ENCODE results near the gene GLUD1.
"Not testable (repeated sequence)": the region's sequence is repeated elsewhere in the genome, so short reads cannot be mapped to it uniquely, and the experiment has no call there.

GLUD1 gene

DNA sequence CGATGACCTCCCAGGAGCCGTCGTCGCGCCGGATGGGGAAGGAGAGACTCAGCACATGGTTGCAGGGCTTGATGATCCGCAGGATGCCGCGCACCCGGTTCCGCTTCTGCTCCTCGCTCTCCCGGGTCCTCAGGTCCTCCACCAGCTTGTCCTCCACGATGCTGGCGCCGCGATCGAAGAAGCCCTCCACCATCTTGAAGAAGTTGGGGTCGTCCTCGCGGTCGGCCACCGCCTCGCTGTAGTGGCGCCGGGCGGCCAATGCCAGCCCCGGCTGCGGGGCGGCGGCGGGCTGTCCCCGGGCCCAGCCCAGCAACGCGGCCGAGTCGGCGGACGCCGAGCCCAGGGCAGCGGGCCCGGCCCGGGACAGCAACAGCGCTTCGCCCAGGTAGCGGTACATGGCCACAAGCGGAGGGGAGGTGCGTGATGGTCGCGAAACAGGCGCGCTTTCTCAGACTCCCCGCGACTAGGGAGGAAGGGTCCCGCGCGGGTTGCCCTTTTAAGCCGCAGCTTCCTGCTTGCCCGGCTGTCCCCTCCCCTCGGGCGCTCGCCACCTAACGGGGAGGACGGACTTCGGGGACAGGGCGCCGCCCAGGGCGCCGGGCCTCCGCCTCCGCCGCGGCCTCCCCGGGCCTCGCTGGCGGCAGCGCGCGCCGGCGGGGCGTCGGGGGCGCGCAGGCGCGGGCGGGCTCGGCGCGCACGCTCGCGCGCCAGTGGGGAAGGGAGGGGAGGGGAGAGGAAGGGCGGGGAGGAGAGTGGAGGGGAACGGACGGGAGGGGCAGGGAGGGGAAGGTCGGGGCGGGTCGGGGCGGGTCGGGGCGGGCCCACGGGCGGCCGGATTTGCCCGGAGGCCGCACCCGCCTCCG is at the start of gene GLUD1, which contains the start of gene SHLD2:
Gene GLUD1 (minus strand): TSS at position 471 of the 863 bp plus-strand sequence. CDS start 74 bp downstream, at position 397.
Gene SHLD2 (plus strand): TSS at position 834 of the 863 bp plus-strand sequence. CDS start 56,149 bp downstream, outside the sequence.
- DNase-seq: peak; percentile 44 to 96 (median 86)

DNA sequence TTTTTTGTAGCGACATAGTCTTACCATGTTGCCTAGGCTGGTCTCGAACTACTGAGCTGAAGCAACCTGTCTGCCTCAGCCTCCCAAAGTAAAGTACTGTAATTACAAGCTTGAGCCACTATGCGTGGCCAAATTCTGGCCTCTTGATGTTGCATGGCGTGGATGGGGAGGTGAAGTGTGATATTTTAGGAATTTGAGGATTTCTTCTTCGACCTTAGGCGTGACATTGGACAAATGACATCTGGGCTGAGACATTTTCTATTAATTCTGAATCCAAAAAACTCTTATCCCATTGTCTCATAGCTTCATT is 48.4 kb upstream of the GLUD1 start:
- not testable (repeated sequence) for DNase-seq

DNA sequence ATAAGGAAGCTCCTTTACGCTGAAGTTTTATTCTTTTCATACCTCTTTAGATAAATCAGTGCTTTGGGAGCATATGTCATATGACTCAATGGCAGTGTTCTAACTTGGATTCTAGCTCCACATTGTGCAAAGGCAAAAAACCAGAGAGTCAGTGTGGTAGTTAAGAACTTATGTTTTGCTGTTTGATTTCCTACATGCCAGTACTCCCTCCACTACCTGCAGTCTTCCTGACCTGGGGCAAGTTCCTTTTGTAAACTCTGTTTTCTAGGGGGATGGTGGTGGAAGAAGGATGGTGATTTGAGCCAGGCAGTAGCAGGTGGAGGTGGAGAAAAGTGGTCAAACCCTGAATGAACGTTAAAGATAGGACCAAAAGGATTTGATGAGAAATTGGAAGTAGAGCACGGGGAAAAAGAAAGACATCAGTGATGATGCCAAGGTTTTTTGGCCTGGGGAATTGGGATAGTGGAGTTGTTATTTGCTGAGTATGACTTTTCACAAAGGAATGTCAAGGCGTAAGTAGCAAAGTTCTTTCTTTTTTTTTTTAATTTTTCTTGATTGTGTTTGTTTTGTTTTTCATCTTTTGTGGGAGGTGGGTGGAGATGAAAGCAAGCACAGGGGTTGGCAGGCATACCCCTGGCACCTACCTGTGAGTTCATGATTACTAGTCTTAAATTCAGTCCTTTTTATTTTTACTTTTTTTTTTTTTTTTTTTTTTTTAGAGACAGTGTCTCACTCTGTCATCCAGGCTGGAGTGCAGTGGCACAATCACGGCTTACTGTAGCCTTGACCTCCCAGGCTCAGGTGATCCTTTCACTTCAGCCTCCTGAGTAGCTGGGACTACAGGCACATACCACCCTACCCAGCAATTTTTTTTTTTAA is 47.8 kb upstream of the GLUD1 start:
- DNase-seq: not testable (repeated sequence)

DNA sequence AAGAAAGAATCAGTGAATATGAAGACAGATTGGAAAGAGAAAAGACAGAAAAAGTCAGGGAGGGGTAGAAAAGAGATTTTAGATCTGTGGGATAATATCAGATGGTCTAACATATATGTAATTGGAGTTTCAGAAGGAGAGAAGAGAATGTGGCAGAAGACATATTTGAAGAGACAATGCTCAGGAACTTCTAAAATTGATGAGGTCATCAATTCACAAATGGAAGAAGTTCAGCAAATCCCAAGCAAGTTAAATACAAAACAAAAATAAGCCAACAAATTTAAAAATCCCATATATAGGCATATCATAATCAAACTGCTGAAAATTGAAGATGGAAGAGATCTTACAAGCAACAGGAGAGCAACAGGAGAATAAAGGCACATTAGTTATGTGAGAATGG is 42.8 kb upstream of the GLUD1 start:
- DNase-seq: not testable (repeated sequence)

DNA sequence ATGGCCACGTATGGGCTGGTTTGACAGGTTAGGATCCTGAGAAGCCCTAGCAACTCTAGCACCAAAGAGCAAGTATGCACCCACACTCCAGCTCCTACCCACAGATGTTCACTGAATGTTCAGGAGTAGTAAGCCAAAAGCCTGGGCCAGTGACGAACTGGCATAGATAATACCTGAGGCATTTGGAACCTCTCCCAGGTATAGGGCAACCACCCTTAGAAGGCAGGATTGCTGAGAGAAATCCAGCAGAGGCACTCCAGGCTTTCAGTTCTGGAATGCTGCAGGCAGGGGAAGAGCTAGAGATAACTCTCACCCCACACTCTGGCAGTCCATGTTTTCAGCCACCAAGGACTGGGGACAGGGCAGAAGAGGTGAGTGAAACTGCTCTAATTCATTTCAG is 39.8 kb upstream of the GLUD1 start:
- DNase-seq: not testable (repeated sequence)

DNA sequence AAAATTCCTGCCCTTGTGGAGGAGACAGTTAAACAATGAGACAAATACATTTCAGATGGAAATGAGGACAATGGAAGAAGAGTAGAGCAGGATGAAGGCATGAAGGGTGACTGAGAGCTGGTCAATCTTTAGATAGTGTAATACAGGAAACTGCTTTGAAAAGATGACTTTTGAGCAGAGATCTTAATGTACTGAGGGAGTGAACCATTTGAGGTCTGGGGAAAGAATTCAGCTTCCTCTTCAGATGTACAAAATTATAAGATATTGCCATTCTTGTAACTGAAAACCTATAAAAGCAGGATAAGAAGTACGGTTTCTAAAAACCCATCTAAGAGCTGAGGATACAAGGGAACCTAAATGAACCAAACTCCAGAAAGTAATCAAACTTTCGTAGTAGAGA is 39.3 kb upstream of the GLUD1 start:
- not testable (repeated sequence) for DNase-seq

DNA sequence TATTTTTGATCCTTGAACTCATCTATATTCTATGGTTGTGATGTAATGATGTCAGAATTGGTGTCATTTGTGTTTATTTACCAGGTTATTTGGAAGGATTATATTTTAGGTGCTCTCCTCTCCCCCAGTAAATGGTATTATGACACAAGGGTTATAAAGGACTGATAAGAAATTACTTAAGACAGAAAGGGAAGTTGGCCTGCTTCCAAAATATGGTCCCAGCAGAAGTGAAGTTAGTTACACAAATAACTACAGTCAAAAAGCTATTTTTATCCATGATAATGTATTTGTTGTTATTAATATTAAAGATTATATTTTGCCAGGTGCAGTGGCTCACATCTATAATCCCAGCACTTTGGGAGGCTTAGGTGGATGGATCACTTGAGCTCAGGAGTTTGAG is 37.5 kb upstream of the GLUD1 start:
- DNase-seq: not testable (repeated sequence)

DNA sequence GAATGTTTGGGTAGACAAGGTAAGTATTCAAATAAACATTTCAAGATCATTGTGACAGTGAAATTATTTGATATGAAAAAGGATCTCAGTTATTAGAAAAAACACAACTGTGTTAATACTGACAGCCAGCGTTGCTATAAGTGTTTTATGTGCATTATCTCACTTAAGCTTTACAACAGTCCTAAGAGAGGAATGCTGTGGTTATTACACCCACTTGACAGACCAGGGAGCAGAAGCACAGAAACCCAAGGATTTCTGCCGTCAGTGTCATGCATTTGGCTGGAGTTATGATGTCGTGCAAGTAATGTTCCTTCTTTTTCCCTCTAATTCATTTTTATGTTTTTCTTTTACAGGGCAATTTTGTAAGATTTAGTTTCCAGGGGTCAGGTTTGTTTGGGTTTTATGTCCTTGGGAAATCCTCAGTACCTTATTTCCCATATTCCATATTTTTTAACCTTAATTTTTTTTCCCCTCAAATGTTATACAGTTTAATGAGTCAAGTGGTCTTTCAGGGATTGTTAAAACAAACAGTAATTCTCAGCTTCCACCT is 33.0 kb upstream of the GLUD1 start:
- DNase-seq: not testable (repeated sequence)

DNA sequence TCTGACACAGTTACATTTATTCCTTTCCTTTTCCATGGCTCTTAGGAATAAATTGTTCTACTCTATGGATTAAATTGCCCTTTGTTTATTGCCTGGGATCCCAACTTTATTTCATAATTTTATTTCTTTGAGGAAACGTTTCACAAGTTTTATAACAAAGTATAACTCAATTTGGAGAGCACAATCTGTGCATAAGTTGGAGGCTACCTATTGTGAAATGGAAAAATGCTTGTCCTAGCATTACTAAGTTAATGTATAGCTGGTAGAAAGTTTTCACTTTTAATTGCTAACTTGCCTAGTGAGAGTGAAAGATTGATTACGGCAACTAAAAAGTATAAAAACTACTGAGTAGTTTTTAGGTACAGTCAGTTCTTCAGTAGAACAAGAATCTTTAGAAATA is 32.4 kb upstream of the GLUD1 start:
- DNase-seq: not testable (repeated sequence)

DNA sequence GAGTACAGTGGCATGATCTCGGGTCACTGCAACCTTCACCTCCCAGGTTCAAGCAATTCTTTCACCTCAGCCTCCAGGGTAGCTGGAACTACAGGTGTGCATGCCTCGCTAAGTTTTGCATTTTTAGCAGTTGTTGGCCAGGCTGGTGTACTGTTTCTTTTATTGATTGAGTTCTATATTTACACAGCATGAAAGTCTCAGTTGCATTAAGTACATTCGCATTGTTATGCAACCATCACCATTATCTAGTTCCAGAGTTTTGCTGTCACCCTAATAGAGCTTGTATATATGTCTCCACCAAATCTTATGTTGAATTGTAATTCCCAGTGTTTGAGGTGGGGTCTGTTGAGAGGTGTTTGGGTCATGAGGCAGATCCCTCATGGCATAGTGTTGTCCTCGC is 28.7 kb upstream of the GLUD1 start:
- not testable (repeated sequence) for DNase-seq

DNA sequence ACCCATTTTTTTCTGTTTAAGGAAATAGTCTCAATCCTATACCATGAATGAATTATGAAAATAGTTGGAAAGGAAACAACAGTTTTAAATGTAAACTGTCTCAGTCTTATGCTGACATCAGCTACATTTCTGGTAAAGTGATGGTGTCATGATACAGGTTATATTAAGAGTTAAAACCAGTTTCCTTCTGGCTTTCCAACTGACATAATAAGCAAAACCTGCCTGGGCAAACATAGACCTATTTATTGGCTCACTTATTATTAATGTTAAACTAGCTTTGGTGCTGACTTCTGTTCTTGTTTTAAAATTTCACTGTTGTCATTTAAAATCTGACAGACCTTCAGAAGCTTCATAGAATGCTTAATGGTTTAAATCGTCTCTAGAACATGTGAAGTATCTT is 24.4 kb upstream of the GLUD1 start:
- DNase-seq: not testable (repeated sequence)

DNA sequence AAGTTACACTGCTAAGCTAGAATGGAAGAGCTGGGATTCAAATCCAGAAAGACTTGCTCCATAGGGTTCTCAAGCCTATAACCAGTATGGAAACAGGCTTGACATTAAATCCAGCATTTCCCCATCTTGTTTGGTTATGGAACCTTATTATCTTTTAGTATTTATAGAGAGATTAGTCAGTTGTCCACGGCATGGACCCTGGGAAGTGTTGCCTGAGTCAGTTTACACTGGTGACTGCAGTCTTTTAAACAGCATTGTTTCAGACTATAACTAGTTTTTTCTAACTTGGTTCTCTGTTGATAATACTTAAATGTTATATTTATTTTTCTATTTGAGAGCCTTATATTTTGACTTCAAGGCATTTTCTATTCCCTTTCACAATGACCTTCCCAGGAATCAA is 23.5 kb upstream of the GLUD1 start:
- not testable (repeated sequence) for DNase-seq

DNA sequence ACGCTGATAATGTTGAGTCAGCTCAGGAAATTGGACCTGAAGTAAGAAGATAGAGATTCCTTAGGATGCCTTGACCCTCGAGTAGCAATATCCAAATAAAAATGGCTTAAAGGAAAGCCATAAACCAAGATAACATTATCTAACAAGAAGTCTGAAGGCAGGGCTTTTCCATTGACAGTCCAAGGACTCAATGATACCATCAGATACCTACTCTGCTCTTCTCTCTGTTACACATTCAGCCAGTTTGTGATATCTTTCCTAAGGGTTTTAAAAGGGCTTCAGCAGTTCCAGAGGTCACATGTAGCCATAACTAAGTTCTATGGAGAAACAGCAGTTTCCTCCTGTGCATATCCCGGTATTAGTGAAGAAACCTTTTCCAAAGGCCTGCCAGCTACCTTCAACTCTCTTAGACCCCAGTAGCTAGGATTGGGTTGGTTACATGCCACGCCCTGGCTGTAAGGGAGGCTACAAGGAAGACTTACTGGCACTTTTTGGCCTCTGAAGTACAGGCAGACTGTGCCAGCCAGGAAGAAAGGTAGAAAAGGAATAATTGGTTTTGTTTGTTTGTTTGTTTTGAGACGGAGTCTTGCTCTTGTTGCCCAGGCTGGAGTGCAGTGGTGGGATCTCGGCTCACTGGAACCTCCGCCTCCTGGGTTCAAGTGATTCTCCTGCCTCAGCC is 10.9 kb upstream of the GLUD1 start:
- DNase-seq: no peak

DNA sequence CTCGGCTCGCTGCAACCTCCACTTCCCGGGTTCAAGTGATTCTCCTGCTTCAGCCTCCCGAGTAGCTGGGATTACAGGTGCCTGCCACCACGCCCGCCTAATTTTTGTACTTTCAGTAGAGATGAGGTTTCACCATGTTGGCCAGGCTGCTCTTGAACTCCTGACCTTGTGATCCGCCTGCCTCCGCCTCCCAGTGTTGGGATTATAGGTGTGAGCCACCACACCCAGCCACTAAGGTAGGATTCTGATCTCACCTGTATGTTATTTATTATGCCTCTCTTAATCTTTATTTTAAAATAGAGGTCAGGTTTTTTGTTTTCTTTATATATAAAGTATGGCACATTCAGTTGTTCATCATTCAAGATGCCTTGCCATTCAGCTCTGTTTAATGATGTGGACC is 10.1 kb upstream of the GLUD1 start:
- not testable (repeated sequence) for DNase-seq

DNA sequence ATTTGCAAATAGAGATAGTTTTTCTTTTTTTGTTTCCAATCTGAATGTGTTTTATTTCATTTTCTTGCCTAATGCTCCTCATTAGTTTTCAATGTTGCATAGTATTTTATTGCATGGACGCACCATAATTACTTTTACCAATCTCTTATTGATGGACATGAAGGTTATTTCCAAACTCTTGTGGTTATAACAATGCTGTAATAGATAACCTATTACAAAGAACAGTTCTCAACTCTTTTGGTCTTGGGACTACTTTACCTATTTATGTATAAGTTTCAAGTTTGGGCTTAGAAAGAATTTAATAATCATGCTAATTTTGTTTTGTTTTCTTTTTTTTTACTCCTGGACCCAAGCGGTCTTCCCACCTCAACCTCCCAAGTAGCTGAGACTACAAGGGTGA is 7.4 kb upstream of the GLUD1 start:
- DNase-seq: no peak

DNA sequence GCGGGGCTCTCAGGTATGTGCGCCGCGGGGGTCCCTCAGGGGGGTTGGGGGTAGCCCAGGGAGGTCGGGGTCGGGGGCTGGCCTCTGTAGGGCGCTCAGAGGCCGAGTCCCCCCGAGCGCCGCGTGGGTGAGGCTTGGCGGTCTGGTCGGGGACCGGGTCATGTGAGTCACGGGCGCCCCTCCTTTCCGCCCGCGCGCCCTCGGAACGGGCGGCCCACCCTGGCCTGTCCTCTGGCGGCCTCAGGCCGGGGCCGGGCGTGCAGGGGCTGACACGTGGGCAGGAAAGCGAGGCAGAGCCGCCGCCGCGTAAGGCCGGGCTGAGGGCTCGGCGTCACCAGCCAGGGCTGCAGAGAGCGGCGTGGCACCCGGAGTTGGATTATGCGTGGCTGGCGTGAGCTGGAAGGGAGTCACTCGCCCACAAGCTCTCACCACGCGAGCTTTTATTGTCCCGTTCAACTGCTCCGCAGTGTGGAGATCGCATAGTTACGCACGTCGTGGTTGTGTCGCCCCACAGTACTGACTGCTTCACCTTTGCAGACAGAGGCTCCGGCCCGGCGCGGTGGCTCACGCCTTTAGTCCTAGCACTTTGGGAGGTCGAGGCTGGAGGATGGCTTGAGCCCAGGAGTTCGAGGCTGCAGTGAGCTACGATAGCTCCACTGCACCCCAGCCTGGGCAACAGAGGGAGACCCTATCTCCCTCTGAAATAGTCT is 748 bp upstream of the GLUD1 start:
- peak in 49 of 51 donors; percentile 13 to 95 (median 73) for DNase-seq

DNA sequence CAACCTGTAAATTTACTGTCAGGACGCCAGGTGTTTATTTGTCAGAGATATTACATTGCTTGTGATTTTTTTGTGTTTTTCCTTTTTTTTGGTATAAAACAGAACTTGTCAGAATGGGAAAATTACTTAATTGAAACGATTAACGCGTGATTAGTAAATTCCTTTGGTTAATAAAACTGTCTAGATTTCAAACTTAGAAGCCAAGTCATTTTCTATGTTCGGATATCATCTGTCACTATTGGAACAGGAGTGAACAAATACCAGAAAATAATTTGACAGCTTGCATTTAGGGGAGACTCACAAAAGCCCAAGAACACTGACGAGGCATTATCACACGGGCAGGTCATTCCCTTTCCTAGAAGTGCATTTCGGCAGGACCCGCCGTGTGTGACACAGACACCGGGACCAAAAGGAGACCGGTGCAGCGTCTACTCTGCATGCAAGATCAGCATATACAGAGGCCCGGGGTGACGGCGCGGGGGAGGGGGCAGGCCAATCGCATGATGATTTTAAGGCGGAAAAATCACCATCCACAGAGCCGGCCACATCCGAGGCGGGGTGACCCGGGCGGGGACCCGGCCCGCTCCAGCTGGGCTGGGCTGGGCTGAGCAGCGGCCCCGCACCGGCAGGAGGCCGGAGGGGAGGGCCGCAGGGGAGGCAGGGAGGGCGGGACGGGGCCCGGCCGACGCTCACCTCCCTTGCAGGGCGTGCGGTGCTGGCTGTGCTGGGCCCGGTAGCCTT is 841 bp downstream of the GLUD1 start:
- DNase-seq: peak in 43 of 51 donors; percentile 7 to 61 (median 33)

DNA sequence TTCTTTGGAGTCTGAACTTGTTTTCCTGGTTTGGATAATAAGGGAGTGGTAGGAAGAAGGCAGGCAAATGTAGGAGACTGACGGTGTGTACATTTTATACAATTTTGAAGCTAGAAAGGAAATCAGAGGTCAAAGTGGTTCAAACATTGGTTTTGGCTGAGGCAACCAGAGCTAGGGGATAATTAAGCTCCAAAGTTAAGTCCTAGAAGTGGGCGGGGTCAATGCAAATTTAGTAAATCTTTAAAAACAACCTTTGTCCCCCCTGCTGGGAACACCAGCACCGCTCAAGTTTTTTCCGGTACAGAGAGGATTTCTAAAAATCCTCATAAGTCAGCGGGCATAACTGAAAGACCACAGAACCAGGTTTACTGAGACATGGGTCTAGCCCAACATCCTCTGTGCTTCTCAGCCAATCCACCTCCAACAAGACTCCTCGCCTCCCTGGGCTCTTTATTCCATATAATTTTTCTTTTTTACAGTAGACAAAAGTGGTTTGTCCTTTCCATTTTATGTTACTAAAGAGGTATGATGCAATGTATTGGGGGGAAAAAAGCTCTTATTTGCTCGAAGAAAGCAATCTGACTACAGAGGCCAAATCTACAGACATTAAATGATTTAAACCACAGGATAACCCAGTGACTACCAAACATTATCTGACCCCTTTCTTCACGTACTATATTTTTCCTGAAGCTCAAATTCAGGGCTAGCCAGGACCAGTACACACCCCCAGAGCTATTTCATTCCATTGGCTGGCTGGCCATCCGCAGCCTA is 1.6 kb downstream of the GLUD1 start:
- DNase-seq: peak in 2 of 51 donors; percentile 11 to 69

DNA sequence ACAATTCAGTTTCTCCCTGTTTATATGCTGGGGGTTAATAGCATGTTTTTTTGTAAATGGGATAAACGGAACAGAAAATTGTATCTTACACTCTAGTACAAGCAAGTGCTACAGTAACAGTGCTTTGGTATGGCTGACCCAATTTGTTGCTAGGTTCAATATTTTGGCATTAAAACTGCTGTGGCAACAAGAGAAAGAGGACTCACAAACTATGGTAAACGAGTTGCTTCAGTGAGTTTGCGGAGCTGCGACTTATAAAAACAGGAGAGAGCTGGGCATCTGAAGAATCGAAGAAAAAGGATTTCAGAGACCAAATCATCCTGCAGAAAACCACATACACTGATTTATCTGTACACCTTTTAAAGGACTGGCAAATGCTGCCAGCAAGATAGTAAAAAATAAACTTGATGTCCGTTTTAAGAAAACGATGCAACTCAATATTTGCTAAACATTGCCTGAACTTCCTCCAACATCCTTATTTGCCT is 2.2 kb downstream of the GLUD1 start:
- peak in 1 of 51 donors; percentile 69 for DNase-seq
